ENCODE data around the gene CYP2A13.

DNA sequence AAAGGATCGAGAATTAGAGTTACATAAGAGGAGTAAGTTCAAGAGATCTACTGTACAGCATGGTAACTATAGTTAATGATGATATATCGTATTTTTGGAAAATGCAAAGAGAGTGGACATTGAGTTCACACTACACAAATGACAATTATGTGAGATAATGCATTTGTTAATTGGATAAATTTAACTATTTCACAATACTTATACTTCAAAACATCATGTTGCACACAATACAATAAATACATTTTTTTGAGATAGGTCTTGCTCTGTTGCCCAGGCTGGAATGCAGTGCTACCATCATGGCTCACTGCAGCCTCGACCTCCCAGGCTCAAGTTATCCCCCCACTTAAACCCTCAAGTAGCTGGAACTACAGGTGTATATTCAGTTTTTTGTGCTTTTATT is 17.9 kb downstream of the CYP2A13 start:
- TF ChIP-seq, protein P1, sequence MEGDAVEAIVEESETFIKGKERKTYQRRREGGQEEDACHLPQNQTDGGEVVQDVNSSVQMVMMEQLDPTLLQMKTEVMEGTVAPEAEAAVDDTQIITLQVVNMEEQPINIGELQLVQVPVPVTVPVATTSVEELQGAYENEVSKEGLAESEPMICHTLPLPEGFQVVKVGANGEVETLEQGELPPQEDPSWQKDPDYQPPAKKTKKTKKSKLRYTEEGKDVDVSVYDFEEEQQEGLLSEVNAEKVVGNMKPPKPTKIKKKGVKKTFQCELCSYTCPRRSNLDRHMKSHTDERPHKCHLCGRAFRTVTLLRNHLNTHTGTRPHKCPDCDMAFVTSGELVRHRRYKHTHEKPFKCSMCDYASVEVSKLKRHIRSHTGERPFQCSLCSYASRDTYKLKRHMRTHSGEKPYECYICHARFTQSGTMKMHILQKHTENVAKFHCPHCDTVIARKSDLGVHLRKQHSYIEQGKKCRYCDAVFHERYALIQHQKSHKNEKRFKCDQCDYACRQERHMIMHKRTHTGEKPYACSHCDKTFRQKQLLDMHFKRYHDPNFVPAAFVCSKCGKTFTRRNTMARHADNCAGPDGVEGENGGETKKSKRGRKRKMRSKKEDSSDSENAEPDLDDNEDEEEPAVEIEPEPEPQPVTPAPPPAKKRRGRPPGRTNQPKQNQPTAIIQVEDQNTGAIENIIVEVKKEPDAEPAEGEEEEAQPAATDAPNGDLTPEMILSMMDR (IDR thresholded peaks at IDR 0.05): no peak
- no peak for TF ChIP-seq POLR2A (IDR thresholded peaks at IDR 0.05)

Data from gastroesophageal sphincter (tissue), 3 donors.